SHP77 treated with DMSO at 0.1 percent for 48 hours (cell line): Measurements from ENCODE around the gene RRP1B.
"Not testable (repeated sequence)": the region's sequence is repeated elsewhere in the genome, so short reads cannot be mapped to it uniquely, and the experiment has no call there.

Experiments
- DNase-seq: peaks from one replicate; lab custom pipeline; 2025; lab: John Stamatoyannopoulos, UW

RRP1B gene

GRCh38 chr21:43659136-43660000, at the start of gene RRP1B, which contains the start of gene HSF2BP:
RRP1B (plus strand) TSS chr21:43659560; CDS start chr21:43659665, 105 bp downstream.
HSF2BP (minus strand) TSS chr21:43659488; CDS start chr21:43658096, 1,392 bp downstream.
- DNase-seq, result peak; percentile 52

- peak; percentile 57 for DNase-seq
Observed at GRCh38 chr21:43611598-43612369, 47.6 kb upstream of the RRP1B start.

- DNase-seq, result no peak
Observed at GRCh38 chr21:43613755-43614638, 45.4 kb upstream of the RRP1B start.

GRCh38 chr21:43614839-43615238, 44.5 kb upstream of the RRP1B start:
- DNase-seq, result no peak

- DNase-seq, result not testable (repeated sequence)
Observed at GRCh38 chr21:43616861-43617260, 42.5 kb upstream of the RRP1B start.

GRCh38 chr21:43618940-43619339, 40.4 kb upstream of the RRP1B start:
- no peak for DNase-seq

- DNase-seq, result no peak
Observed at GRCh38 chr21:43619344-43619743, 40.0 kb upstream of the RRP1B start.

- no peak for DNase-seq
Observed at GRCh38 chr21:43619856-43620255, 39.5 kb upstream of the RRP1B start.

GRCh38 chr21:43622796-43623195, 36.6 kb upstream of the RRP1B start:
- no peak for DNase-seq

- DNase-seq, result no peak
Observed at GRCh38 chr21:43623588-43623987, 35.8 kb upstream of the RRP1B start.

GRCh38 chr21:43624339-43624738, 35.0 kb upstream of the RRP1B start:
- no peak for DNase-seq

GRCh38 chr21:43626390-43626789, 33.0 kb upstream of the RRP1B start:
- no peak for DNase-seq

- no peak for DNase-seq
Observed at GRCh38 chr21:43627527-43627926, 31.8 kb upstream of the RRP1B start.

GRCh38 chr21:43631411-43632107, 27.8 kb upstream of the RRP1B start:
- no peak for DNase-seq

- DNase-seq, result no peak
Observed at GRCh38 chr21:43632373-43632905, 26.9 kb upstream of the RRP1B start.

- DNase-seq, result no peak
Observed at GRCh38 chr21:43634618-43635017, 24.7 kb upstream of the RRP1B start.

- no peak for DNase-seq
Observed at GRCh38 chr21:43635436-43635835, 23.9 kb upstream of the RRP1B start.

GRCh38 chr21:43637530-43638158, 21.7 kb upstream of the RRP1B start:
- DNase-seq, result no peak

GRCh38 chr21:43639470-43640353, 19.6 kb upstream of the RRP1B start:
- no peak for DNase-seq

GRCh38 chr21:43640400-43640799, 19.0 kb upstream of the RRP1B start:
- DNase-seq, result no peak
